Esophagus squamous epithelium (tissue), 4 donors: ENCODE measurements around the gene RCL1.

Source experiments
- POLR2A ChIP-seq, 4 donors: fragments of 450-650 bp; IDR thresholded peaks; one replicate each; pipeline ENCODE4 v1.6.1; 2017; ENCODE audit warnings: antibody characterized with exemption in 4 of 4, mild to moderate bottlenecking in 4 of 4, moderate library complexity in 3 of 4
- TF ChIP-seq, protein P1 (sequence below), 6 experiments: fragments of 450-650 bp in 4 of 6; fragments of 200-600 bp in 2 of 6; sonication (generic) in 2 of 6; IDR thresholded peaks; one replicate each; pipeline ENCODE4 v1.5.1; 2016 to 2019; ENCODE audit warnings: antibody characterized with exemption in 6 of 6, mild to moderate bottlenecking in 4 of 6, moderate library complexity in 4 of 6

DNA sequence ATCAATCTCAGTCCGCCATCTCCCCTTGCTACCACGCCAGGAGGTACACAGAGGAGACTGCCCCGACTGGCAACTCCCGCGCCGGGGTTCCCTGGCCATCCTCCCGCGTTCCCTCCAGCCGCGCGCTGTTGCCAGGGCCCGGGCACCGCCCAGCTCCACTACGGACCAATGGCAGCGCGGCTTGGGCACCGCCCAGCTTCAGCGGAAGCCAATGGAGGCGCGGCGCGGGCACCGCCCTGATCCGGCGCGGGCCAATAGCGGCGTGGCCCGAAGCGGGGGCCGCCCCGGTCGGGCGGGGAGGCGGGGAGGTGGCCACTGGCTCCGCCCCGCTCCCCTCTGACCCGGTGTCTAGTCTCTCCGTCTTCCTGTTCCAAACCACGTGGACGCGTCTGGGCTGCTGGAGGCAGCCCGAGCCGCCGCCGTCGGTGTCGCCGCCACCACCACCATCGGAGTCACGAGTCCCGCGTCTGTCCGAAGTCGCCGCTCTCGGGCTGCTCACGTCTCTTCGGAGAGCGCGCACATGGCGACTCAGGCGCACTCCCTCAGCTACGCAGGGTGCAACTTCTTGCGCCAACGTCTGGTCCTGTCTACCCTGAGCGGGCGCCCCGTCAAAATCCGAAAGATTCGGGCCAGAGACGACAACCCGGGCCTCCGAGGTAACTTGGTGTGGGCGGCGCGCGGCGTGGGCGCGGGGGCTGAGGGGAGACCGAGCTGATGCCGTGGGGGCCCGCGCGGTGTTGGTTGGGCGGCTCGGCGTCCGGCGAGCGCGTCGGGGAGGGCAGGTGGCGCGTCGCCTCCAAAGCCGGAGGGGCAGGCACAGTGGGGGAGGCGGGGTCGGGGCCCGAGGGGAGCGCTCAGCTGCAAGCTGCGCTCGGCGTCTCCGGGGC is at the start of gene RCL1:
- TF ChIP-seq POLR2A (IDR thresholded peaks at IDR 0.05), result peak in 2 of 4 donors; percentile 63 to 74
- TF ChIP-seq, protein P1, sequence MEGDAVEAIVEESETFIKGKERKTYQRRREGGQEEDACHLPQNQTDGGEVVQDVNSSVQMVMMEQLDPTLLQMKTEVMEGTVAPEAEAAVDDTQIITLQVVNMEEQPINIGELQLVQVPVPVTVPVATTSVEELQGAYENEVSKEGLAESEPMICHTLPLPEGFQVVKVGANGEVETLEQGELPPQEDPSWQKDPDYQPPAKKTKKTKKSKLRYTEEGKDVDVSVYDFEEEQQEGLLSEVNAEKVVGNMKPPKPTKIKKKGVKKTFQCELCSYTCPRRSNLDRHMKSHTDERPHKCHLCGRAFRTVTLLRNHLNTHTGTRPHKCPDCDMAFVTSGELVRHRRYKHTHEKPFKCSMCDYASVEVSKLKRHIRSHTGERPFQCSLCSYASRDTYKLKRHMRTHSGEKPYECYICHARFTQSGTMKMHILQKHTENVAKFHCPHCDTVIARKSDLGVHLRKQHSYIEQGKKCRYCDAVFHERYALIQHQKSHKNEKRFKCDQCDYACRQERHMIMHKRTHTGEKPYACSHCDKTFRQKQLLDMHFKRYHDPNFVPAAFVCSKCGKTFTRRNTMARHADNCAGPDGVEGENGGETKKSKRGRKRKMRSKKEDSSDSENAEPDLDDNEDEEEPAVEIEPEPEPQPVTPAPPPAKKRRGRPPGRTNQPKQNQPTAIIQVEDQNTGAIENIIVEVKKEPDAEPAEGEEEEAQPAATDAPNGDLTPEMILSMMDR (IDR thresholded peaks at IDR 0.05), result no peak
